Lower leg skin (tissue), 4 donors: Measurements from ENCODE around the gene MYO3B. TPM values are rescaled to one million over a fixed set of nuclear protein-coding genes. Genes with fewer than 3 reads are reported as not detected.

Experiments
- DNase-seq, 2 donors: peaks; one replicate each; pipeline ENCODE4 v3.0.0-alpha.2; 2019; ENCODE audit warnings: low spot score in 2 of 2
- H3K4me3 ChIP-seq: fragments of 200-600 bp; sonication (generic); 2 replicates; pipeline ENCODE4 v1.5.1; 2017; ENCODE audit warnings: mild to moderate bottlenecking, low read depth; ENCODE audit not compliant: poor library complexity, severe bottlenecking
- POLR2A ChIP-seq, 2 donors: fragments of 450-650 bp; IDR thresholded peaks; one replicate each; pipeline ENCODE4 v1.6.1; 2016 to 2017; ENCODE audit warnings: antibody characterized with exemption in 2 of 2, mild to moderate bottlenecking in 1 of 2, moderate library complexity in 1 of 2
- WGBS, 2 donors: methylation state at CpG; one replicate each; pipeline ENCODE4 v1.1.5; 2018; 5-methylcytosine and 5-hydroxymethylcytosine counted together
- intact Hi-C: fragments of 100-400 bp; cut with DNase I; formaldehyde crosslinking; loops from one replicate; pipeline ENCODE4 v1.15.0; 2023; ENCODE audit warnings: low total_unique reads
- total RNA-seq, 4 donors: library from RNA; depleted of rRNA; stranded (reverse); fragments of >200 nt; gene quantifications; one replicate each; pipeline ENCODE4 v1.1.0, GENCODE V29; 2016
- TF ChIP-seq, protein P1 (sequence below), 3 donors: fragments of 450-650 bp; IDR thresholded peaks; one replicate each; pipeline ENCODE4 v1.5.1; 2016; ENCODE audit warnings: antibody characterized with exemption in 3 of 3, mild to moderate bottlenecking in 3 of 3, moderate library complexity in 2 of 3

The MYO3B gene
- total RNA-seq, 4 donors from 2014 or later = 0.17 to 0.81 (median 0.66) TPM

DNA sequence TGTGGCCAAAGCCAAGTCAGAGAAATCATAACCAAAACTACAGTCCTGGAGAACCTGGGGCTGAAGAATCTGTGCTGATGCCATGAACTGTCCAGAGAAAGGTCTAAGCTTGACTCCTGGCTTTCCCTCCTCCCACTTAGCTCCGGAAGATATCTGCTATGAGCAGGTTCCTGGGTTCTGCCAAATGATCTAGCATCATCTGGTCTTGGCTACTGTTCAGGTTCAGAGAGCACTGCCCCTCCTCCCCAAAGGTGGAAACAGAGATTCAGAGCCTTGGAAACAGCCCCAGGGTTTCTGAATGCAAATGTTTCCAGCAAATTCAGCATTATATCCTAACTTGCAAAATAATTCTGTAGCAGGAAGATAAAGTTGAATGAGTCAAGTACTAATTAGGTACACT, 317.9 kb downstream of the MYO3B start:
- 27 to 40% methylated on average over 1 of the region's 1 CpG for WGBS, 2 donors
- DNase-seq = no peak
- TF ChIP-seq, protein P1, sequence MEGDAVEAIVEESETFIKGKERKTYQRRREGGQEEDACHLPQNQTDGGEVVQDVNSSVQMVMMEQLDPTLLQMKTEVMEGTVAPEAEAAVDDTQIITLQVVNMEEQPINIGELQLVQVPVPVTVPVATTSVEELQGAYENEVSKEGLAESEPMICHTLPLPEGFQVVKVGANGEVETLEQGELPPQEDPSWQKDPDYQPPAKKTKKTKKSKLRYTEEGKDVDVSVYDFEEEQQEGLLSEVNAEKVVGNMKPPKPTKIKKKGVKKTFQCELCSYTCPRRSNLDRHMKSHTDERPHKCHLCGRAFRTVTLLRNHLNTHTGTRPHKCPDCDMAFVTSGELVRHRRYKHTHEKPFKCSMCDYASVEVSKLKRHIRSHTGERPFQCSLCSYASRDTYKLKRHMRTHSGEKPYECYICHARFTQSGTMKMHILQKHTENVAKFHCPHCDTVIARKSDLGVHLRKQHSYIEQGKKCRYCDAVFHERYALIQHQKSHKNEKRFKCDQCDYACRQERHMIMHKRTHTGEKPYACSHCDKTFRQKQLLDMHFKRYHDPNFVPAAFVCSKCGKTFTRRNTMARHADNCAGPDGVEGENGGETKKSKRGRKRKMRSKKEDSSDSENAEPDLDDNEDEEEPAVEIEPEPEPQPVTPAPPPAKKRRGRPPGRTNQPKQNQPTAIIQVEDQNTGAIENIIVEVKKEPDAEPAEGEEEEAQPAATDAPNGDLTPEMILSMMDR (IDR thresholded peaks at IDR 0.05) = no peak
- TF ChIP-seq POLR2A (IDR thresholded peaks at IDR 0.05) = no peak
- intact Hi-C loops = no loop called here
- H3K4me3 ChIP-seq = no peak overlapping the region

DNA sequence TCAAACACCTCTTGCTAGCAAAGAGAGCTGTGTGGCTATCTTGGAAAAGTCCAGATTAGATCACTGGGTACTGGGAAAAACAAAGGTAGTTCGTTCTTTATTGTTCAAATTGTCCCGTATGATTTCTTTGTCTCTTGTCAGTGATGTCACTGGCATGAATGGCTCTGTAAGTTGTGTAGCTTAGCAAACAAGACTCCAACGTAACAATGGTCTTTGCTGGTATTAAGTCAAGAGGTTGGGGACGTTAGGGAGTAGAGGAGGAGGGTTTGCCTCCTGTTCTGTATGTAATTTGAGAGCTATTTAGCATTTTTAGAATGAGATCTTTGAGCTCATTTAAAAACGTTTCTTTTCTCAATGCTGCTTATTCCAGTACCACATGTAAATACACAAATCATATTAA, 320.7 kb downstream of the MYO3B start:
- no peak overlapping the region for H3K4me3 ChIP-seq
- intact Hi-C loops = no loop called here
- TF ChIP-seq, protein P1 (IDR thresholded peaks at IDR 0.05) = no peak
- TF ChIP-seq POLR2A (IDR thresholded peaks at IDR 0.05) = no peak
- no peak for DNase-seq
- 47 to 51% methylated on average over 5 of the region's 5 CpGs for WGBS, 2 donors

DNA sequence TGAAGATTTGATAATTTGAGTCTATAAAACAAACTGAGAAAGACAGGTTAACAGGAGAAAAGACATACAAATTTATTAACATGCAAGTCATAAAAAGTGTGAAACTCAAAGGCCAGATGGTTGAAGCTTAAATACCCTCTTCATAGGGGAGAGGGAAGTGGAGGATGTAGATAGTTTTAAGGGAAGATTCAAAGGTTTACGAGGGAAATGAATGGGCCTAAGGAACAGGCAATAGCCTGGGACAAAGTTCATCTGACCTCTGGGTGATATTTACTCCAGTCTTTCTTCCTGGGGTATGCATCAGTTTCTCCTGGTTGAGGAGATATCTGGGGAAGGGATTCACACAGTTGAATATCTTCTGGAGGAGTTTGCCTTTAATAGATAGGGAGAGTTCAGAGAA, 322.2 kb downstream of the MYO3B start:
- no peak overlapping the region for H3K4me3 ChIP-seq
- TF ChIP-seq POLR2A (IDR thresholded peaks at IDR 0.05) = no peak
- TF ChIP-seq, protein P1 (IDR thresholded peaks at IDR 0.05) = no peak
- 57 to 91% methylated on average over 1 of the region's 1 CpG for WGBS, 2 donors
- no peak for DNase-seq
- intact Hi-C loops = no loop called here

DNA sequence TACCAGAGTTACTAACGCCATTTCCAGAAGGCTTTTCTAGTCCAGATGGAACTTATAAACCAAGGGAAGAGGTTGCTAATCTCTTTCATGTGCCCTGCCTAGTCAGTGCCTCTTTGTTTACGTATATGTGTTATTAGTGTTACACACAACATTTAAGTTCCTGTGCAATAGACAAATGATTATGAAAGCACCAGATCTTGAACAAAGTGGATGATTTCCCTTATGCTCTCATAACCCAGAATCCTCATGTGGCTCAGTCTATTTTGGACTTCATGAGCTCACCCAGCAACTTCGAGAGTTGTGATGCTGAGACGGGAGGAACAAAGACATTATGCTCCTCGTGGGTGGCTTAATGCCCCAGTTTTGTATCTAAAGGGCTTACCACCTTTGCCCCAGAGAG, 322.8 kb downstream of the MYO3B start:
- no peak overlapping the region for H3K4me3 ChIP-seq

DNA sequence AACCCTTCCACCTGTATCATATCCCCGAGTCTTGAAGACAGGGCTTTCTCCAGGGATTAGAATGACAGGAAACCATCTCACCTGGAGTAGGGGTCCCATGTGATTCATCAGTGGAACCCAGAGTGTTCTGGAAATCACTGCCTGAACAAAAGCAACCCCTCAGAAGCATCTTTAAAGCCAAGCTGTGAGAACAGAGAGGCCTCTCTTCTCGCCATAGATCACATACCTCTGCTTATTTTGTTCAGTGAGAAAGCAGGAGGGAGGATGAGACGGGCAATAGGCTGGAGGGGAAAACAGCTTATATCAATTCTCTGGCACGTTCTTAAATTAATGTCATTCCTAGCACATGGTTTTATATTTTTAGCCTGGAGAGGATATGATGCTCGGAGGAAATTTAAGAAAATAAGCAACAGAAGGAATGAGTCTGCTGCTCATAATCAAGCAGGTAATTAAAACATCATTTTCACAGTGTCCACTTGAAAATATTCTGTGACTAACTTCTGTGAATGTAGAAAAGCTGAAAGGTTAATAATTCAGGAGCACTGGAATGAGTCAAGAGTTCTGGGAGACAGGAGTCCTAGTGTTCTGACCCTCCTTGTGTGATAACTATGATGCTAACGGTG, 323.6 kb downstream of the MYO3B start:
- 75% methylated on average over 6 of the region's 6 CpGs for WGBS, 2 donors
- no peak overlapping the region for H3K4me3 ChIP-seq
- intact Hi-C loops = no loop called here
- TF ChIP-seq, protein P1 (IDR thresholded peaks at IDR 0.05) = no peak
- no peak for TF ChIP-seq POLR2A (IDR thresholded peaks at IDR 0.05)
- DNase-seq = no peak

More for the DNA sequence above, 322.8 kb downstream of the MYO3B start:
- 61 to 68% methylated on average over 5 of the region's 5 CpGs for WGBS, 2 donors
- DNase-seq = no peak
- TF ChIP-seq, protein P1 (IDR thresholded peaks at IDR 0.05) = no peak
- TF ChIP-seq POLR2A (IDR thresholded peaks at IDR 0.05) = no peak
- intact Hi-C loops = no loop called here
